ENCODE data around the gene DUS1L. TPM values are rescaled to one million over a fixed set of nuclear protein-coding genes. Genes with fewer than 3 reads are reported as not detected.

Gene DUS1L
- polyA plus RNA-seq, 1 experiment, result 21.4 TPM

DNA sequence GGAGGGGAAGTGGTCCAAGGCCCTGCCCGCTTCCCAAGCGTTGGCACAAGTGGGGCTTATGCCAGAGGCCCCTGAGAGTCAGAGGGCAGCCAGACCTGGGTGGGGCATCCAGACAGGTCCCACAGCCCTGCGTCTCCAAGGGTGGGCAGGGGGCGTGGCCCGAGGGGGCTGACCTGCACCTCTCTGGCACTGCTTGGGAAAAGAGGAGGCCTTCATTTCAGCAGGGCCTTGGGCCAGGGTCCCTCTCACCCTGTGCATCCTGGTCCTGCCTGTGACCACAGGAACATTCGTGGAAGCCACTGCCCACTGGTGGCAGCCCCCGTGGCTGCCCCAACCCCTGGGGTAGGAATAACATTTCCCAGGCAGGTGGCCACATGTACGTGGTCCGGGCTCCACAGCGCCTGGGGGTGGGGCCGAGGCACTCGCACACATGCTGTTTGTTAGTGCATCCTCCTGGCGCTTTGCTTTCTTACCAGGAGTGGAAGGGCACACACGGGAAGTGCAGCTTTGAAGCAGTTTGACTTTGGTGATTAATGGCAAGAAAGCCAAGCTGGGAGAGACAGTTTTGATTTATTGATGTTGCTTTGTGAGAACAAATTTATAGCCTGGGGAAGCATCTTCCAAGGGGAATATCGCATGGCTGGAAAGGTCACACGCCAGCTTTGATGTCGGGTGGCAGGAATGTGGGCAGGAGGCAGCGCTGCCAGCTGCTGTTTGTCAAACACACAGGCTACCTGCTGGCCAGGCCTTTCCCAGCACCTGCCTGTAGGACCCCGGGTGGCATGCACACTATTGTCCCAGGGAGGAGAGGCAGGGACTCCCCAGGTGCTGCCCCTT is 47.2 kb downstream of the DUS1L start:
- Histone ChIP-seq H3K27ac (ENCODE audit: low read depth, low read length) (no peak overlapping the region), H3K27me3 (ENCODE audit: control insufficient read depth, insufficient read depth, low read length) (no peaks in the 10 kb centered on the region), H3K4me3 (ENCODE audit: low read depth, low read length) (no peak overlapping the region), H3K9me3 (ENCODE audit: control insufficient read depth, insufficient read depth, low read length) (no peaks in the 10 kb centered on the region; the same call in 1 of the 2 replicates)
- ChIA-PET POLR2A (no interaction called here), CTCF (interaction anchor here (4.5 kb wide), 1 partner anchor 59 kb away, joined by 34 read pairs; no protein-coding TSS in a partner anchor)
- no peak for DNase-seq (ENCODE audit: low read depth, low spot score)
- TF ChIP-seq, protein P1, sequence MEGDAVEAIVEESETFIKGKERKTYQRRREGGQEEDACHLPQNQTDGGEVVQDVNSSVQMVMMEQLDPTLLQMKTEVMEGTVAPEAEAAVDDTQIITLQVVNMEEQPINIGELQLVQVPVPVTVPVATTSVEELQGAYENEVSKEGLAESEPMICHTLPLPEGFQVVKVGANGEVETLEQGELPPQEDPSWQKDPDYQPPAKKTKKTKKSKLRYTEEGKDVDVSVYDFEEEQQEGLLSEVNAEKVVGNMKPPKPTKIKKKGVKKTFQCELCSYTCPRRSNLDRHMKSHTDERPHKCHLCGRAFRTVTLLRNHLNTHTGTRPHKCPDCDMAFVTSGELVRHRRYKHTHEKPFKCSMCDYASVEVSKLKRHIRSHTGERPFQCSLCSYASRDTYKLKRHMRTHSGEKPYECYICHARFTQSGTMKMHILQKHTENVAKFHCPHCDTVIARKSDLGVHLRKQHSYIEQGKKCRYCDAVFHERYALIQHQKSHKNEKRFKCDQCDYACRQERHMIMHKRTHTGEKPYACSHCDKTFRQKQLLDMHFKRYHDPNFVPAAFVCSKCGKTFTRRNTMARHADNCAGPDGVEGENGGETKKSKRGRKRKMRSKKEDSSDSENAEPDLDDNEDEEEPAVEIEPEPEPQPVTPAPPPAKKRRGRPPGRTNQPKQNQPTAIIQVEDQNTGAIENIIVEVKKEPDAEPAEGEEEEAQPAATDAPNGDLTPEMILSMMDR (IDR thresholded peaks at IDR 0.05; ENCODE audit: low read depth, low read length), result no peak

DNA sequence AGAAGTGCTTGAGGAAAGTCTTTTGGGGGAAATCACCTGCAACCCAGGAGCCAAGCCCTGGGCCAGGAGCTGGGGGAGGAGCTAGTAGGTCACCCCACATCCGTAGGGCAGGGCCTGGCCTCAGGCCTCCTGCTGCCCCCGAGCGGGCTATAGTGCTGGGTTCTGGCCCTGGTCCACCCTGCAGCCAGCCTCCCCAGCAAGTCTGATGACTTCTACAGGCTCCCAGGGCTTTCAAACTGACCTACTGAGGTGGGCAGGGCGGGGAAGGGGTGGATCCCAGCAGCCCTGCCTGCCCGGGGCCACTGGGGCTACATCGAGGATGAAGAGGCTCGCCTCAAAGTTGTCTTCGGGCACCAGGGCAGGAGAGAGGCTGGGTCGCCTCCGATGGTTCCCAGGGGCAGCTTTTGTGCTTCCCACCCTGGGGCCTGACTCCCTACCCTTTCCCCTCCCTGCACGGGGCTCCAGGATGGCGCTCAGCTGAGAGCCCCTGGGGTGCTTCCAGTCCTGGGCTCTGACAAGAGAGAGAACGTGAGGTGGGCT is 47.9 kb downstream of the DUS1L start:
- DNase-seq (ENCODE audit: low read depth, low spot score), result no peak
- CTCF ChIA-PET, result no interaction called here
- POLR2A ChIA-PET, result no interaction called here
- Histone ChIP-seq H3K4me3 (ENCODE audit: low read depth, low read length) (no peak overlapping the region), H3K27me3 (ENCODE audit: control insufficient read depth, insufficient read depth, low read length) (no peaks in the 10 kb centered on the region), H3K27ac (ENCODE audit: low read depth, low read length) (no peak overlapping the region), H3K9me3 (ENCODE audit: control insufficient read depth, insufficient read depth, low read length) (no peaks in the 10 kb centered on the region; the same call in 1 of the 2 replicates)
- TF ChIP-seq, protein P1 (IDR thresholded peaks at IDR 0.05; ENCODE audit: low read depth, low read length), result no peak

DNA sequence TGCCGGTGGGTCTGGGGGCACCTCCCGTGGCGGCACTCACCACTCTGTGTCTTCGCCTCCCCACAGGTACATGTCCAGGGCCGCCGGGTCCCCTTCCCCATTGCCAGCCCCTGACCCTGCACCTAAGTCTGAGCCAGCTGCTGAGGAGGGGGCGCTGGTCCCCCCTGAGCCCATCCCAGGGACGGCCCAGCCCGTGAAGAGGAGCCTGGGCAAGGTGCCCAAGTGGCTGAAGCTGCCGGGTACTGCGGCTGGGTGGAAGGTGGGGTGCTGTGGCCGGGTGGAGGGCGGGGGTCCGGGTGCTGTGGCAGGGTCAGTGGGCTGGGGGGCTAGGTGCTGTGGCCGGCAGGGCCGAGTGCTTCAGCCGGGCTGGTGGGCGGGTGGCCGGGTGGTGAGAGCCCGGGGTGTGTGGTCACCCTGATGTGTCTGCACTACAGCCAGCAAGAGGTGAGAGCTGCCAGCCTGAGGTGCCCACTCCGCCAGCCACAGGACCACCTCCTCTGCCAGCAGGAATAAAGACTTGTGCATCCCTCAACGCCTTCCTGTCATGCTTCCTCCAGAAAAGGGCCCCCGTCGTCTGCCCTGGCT is 48.6 kb downstream of the DUS1L start:
- Histone ChIP-seq H3K27me3 (ENCODE audit: control insufficient read depth, insufficient read depth, low read length) (no peaks in the 10 kb centered on the region), H3K9me3 (ENCODE audit: control insufficient read depth, insufficient read depth, low read length) (no peaks in the 10 kb centered on the region; the same call in 1 of the 2 replicates), H3K4me3 (ENCODE audit: low read depth, low read length) (no peak overlapping the region), H3K27ac (ENCODE audit: low read depth, low read length) (no peak overlapping the region)
- DNase-seq (ENCODE audit: low read depth, low spot score), result no peak
- TF ChIP-seq, protein P1 (IDR thresholded peaks at IDR 0.05; ENCODE audit: low read depth, low read length), result no peak
- ChIA-PET POLR2A (interaction anchor here (0.7 kb wide), 1 partner anchor 38 kb away, joined by 4 read pairs; no protein-coding TSS in a partner anchor), CTCF (no interaction called here)

DNA sequence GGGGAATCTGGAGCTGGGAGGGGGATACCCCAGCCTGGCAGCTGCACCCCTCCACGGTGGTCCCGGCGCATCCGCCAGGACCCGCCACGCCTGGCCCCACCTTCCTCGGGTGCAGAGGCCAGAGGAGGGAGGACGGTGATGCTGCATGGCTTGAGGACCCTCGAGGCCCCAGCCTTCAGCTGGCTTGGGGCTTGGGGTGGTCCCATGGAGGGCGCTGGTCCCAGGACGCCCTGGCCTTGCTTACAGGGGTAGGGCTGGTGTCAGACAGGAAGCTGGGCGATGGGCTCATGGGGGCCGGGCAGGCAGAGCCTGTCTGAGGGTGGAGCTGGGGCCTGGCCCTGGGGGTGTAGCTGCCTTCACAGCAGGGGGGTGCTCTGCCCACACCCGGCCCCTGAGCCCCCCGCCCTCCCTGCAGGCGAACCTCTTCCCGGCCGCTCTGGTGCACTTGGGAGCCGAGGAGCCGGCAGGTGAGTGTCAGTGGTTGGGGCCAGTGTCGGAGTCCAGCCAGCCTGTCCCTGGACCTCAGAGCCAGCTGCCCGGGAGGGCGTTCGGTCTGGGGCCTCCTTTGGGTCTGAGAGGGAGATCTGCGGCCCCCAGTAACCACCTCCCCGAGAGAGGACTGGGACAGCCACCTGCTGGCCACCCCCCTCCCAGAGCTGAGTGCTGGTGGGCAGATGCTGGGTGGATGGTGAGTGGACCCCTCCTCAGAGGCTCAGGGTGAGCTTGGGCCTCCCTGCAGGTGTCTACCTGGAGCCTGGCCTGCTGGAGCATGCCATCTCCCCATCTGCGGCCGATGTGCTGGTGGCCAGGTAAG is 49.3 kb downstream of the DUS1L start:
- TF ChIP-seq, protein P1 (IDR thresholded peaks at IDR 0.05; ENCODE audit: low read depth, low read length), result no peak
- DNase-seq (ENCODE audit: low read depth, low spot score), result no peak
- H3K4me3 ChIP-seq (ENCODE audit: low read depth, low read length), result no peak overlapping the region
- H3K27me3 ChIP-seq (ENCODE audit: control insufficient read depth, insufficient read depth, low read length), result no peaks in the 10 kb centered on the region
- H3K9me3 ChIP-seq (ENCODE audit: control insufficient read depth, insufficient read depth, low read length), result no peaks in the 10 kb centered on the region; the same call in 1 of the 2 replicates
- no peak overlapping the region for H3K27ac ChIP-seq (ENCODE audit: low read depth, low read length)
- ChIA-PET CTCF (no interaction called here), POLR2A (interaction anchor here (0.7 kb wide), 1 partner anchor 37 kb away, joined by 4 read pairs; no protein-coding TSS in a partner anchor)
